WI38 (cell line): ENCODE results near the gene LCA5.
"Not testable (repeated sequence)": the region's sequence is repeated elsewhere in the genome, so short reads cannot be mapped to it uniquely, and the experiment has no call there.

Source experiments
- H3K4me3 ChIP-seq: 2 replicates; pipeline ENCODE4 v1.5.1; 2011; ENCODE audit warnings: low read depth, mild to moderate bottlenecking, control low read depth, low read length
- CTCF ChIP-seq: IDR thresholded peaks from 2 replicates; pipeline ENCODE4 v1.5.1; 2012; ENCODE audit warnings: low read depth, mild to moderate bottlenecking, control low read depth, low read length

Gene LCA5

DNA sequence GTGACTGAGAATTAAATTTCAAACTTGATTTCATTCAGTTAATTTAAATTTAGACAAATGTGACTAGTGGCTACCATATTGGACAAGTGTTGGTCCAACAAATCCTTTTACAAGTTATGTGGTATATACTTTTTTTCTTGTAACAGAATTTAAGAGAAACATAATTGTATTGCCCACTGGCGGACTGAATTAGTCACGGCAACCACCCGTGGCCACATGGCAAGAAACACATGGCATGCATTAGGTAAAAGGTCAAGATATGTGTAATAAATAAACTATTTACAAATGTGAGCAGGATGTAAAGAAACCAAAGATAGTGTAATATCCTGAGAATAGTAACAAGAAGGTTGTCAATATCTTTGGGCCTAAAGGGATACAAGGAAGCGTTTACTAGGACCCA, 91.2 kb downstream of the LCA5 start:
- H3K4me3 ChIP-seq = no peak overlapping the region
- no peak for TF ChIP-seq CTCF

GRCh38 chr6:79443876-79444275, 93.4 kb downstream of the LCA5 start:
- not testable (repeated sequence) for H3K4me3 ChIP-seq

DNA sequence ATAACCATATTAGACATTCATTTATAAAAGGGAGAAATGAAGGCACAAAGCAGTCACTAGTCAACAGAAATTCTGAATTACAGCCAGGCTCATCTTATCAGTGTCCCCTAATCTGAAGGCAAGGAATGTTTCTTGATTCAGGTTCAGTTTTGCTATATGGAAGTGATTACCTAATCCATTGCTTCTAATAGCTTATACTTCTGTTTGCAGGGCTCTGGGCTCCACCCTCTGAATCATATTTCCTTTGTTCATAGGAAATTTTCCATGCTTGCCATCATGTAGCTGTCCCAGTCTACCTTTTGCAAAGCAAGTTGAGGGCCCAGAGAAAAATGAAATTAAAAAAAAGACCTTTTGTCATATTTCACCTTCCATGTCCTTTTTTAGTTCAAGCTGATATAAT, 96.0 kb downstream of the LCA5 start:
- no peak for TF ChIP-seq CTCF
- no peak overlapping the region for H3K4me3 ChIP-seq

- no peak for TF ChIP-seq CTCF
- no peak overlapping the region for H3K4me3 ChIP-seq
Observed at GRCh38 chr6:79440598-79440997, 96.6 kb downstream of the LCA5 start.

GRCh38 chr6:79438030-79438429, 99.2 kb downstream of the LCA5 start:
- no peak overlapping the region for H3K4me3 ChIP-seq
- TF ChIP-seq CTCF = no peak

GRCh38 chr6:79436241-79436640, 101.0 kb downstream of the LCA5 start:
- TF ChIP-seq CTCF = no peak
- H3K4me3 ChIP-seq = no peak overlapping the region

- H3K4me3 ChIP-seq = no peak overlapping the region
- no peak for TF ChIP-seq CTCF
Observed at GRCh38 chr6:79435746-79436145, 101.5 kb downstream of the LCA5 start.
